HL-60 (cell line): ENCODE measurements around the gene GABRR1.

Source experiments
- DNase-seq, 2 experiments: peaks; one replicate each; pipeline ENCODE4 v3.0.0-alpha.2; 2010 to 2020; ENCODE audit warnings: low read depth in 1 of 2, low spot score in 1 of 2
- H3K27ac ChIP-seq: fragments of 250-450 bp; sonication (Bioruptor Pico); replicated peaks from 2 replicates; pipeline ENCODE4 v1.5.1; 2020; ENCODE audit warnings: mild to moderate bottlenecking, moderate library complexity
- H3K27me3 ChIP-seq: fragments of 250-450 bp; sonication (Bioruptor Pico); 2 replicates; pipeline ENCODE4 v1.5.1; 2021; ENCODE audit warnings: mild to moderate bottlenecking, moderate library complexity; ENCODE audit not compliant: insufficient read depth, poor library complexity, severe bottlenecking
- H3K4me3 ChIP-seq: replicated peaks from 2 replicates; pipeline ENCODE4 v1.5.1; 2011; ENCODE audit warnings: mild to moderate bottlenecking, control low read depth, low read length; ENCODE audit not compliant: insufficient read depth
- CTCF ChIP-seq: IDR thresholded peaks from one replicate; pipeline ENCODE4 v1.5.1; 2011; ENCODE audit warnings: low read length, control low read depth, inconsistent platforms; ENCODE audit not compliant: insufficient read depth
- GABPA ChIP-seq: IDR thresholded peaks from 2 replicates; pipeline ENCODE4 v1.6.1; 2012; ENCODE audit warnings: low read depth
- POLR2AphosphoS5 ChIP-seq: IDR thresholded peaks from 2 replicates; pipeline ENCODE4 v1.6.1; 2012; ENCODE audit warnings: low read depth
- REST ChIP-seq: IDR thresholded peaks from 2 replicates; pipeline ENCODE4 v1.6.1; 2012; ENCODE audit warnings: low read depth; ENCODE audit not compliant: insufficient replicate concordance
- SPI1 ChIP-seq: IDR thresholded peaks from 2 replicates; pipeline ENCODE4 v1.6.1; 2012; ENCODE audit warnings: low read depth, mild to moderate bottlenecking, borderline replicate concordance

The GABRR1 gene

GRCh38 chr6:89154131-89154530, 63.0 kb downstream of the GABRR1 start:
- H3K4me3 ChIP-seq, result no peak overlapping the region
- H3K27me3 ChIP-seq, result no peaks in the 10 kb centered on the region
- no peak overlapping the region for H3K27ac ChIP-seq
- no peak for TF ChIP-seq REST
- TF ChIP-seq POLR2AphosphoS5, result no peak
- no peak for TF ChIP-seq GABPA
- TF ChIP-seq CTCF, result no peak
- no peak for TF ChIP-seq SPI1
- no peak for DNase-seq

- Histone ChIP-seq H3K27me3 (no peaks in the 10 kb centered on the region), H3K4me3 (peak overlapping the region; percentile 82), H3K27ac (no peak overlapping the region; the same call in 1 of the 2 replicates)
- TF ChIP-seq CTCF (no peak), GABPA (no peak), SPI1 (no peak), REST (no peak), POLR2AphosphoS5 (no peak)
- no peak for DNase-seq
These were observed 69.0 kb downstream of the GABRR1 start for GRCh38 chr6:89148016-89148750.

GRCh38 chr6:89146718-89147700, 70.1 kb downstream of the GABRR1 start:
- Histone ChIP-seq H3K4me3 (peak overlapping the region; percentile 82), H3K27me3 (no peaks in the 10 kb centered on the region), H3K27ac (peak overlapping the region; percentile 93)
- TF ChIP-seq POLR2AphosphoS5 (no peak; the same call in 1 of the 2 replicates), SPI1 (peak; percentile 86)
- DNase-seq, result peak in 1 of 2 experiments; percentile 35

- Histone ChIP-seq H3K4me3 (peak within 1 kb of the TSS; percentile 82), H3K27ac (peak within 1 kb of the TSS; percentile 93), H3K27me3 (no peaks in the 10 kb centered on the region)
- TF ChIP-seq POLR2AphosphoS5 (peak; percentile 86), REST (peak; percentile 56), SPI1 (no peak; the same call in 1 of the 2 replicates), CTCF (no peak)
- DNase-seq, result peak; percentile 66 to 84
These were observed 71.0 kb downstream of the GABRR1 start, which contains the start of gene PM20D2 for GRCh38 chr6:89145956-89146717. PM20D2 (plus strand) TSS chr6:89146055; CDS start chr6:89146145, 90 bp downstream.
